K562 (cell line): ENCODE results near the gene VIM. TPM values are rescaled to one million over a fixed set of nuclear protein-coding genes. Genes with fewer than 3 reads are reported as not detected.

ENCODE experiments used
- GATA2 ChIP-seq: sonication (generic); formaldehyde crosslinking; IDR thresholded peaks from 2 replicates; pipeline ENCODE4 v1.4.0; 2020; ENCODE audit warnings: mild to moderate bottlenecking, missing genetic modification reagents
- HES1 ChIP-seq: fragments of 450-650 bp; IDR thresholded peaks from 2 replicates; pipeline ENCODE4 v1.6.1; 2016; ENCODE audit warnings: low read depth, mild to moderate bottlenecking, moderate library complexity
- HMG20A ChIP-seq: fragments of 450-650 bp; formaldehyde crosslinking; conservative IDR thresholded peaks from 2 replicates; pipeline ENCODE4 v1.4.0; 2020; ENCODE audit warnings: mild to moderate bottlenecking, mixed read lengths
- MAFK ChIP-seq: IDR thresholded peaks from 2 replicates; pipeline ENCODE4 v1.6.1; 2011; ENCODE audit warnings: low read length, improper control_type of control experiment
- NFATC3 ChIP-seq: fragments of 450-650 bp; IDR thresholded peaks from 2 replicates; pipeline ENCODE4 v1.6.1; 2017; ENCODE audit warnings: mild to moderate bottlenecking
- RBM15 ChIP-seq: fragments of 200-400 bp; formaldehyde crosslinking; IDR thresholded peaks from 2 replicates; pipeline ENCODE4 v1.6.1; 2018; ENCODE audit warnings: mild to moderate bottlenecking, low read length, moderate library complexity; ENCODE audit not compliant: insufficient read depth
- SMARCC2 ChIP-seq: fragments of 450-650 bp; IDR thresholded peaks from 2 replicates; pipeline ENCODE4 v1.6.1; 2017; ENCODE audit warnings: antibody characterized with exemption, moderate library complexity, mild to moderate bottlenecking, low read depth
- SP1 ChIP-seq: sonication (generic); formaldehyde crosslinking; IDR thresholded peaks from 2 replicates; pipeline ENCODE4 v1.8.1; 2022; ENCODE audit warnings: mild to moderate bottlenecking, missing genetic modification reagents
- SREBF1 ChIP-seq: fragments of 150-350 bp; IDR thresholded peaks from 2 replicates; pipeline ENCODE4 v1.6.1; 2014; ENCODE audit warnings: antibody characterized with exemption, low read depth, low read length, borderline replicate concordance
- ZNF140 ChIP-seq: fragments of 250-450 bp; sonication (Bioruptor Pico); IDR thresholded peaks from 2 replicates; pipeline ENCODE4 v1.8.0; 2021; ENCODE audit warnings: moderate library complexity, mild to moderate bottlenecking, inconsistent platforms
- ZNF184 ChIP-seq: sonication (generic); formaldehyde crosslinking; IDR thresholded peaks from 2 replicates; pipeline ENCODE4 v1.5.0; 2020; ENCODE audit warnings: missing genetic modification reagents
- ZNF316 ChIP-seq: fragments of 450-650 bp; IDR thresholded peaks from 2 replicates; pipeline ENCODE4 v1.6.1; 2016
- polyA plus RNA-seq, 8 experiments: library from polyadenylated mRNA; depleted of rRNA in 4 of 8; stranded (reverse) in 5 of 8; unstranded in 3 of 8; fragments of >200 nt; fragmentation: Nextera tagmentation in 2 of 8; fragmentation: Illumina TruSeq in 1 of 8; extraction: Ambion mirVana in 2 of 8; extraction: Trizol in 1 of 8; gene quantifications; 2 replicates each; pipeline versions ENCODE4 v1.2.1 to v1.2.3, GENCODE V29; 2011 to 2014; ENCODE audit warnings: inconsistent platforms in 1 of 8, missing spikeins in 1 of 8
- total RNA-seq, 7 experiments: library from RNA; depleted of rRNA in 6 of 7; stranded (reverse); fragments of >200 nt in 6 of 7; fragmentation: Illumina TruSeq in 2 of 7; extraction: Trizol in 2 of 7; gene quantifications; 2 replicates each; pipeline versions ENCODE4 v1.2.1 to v1.2.3, GENCODE V29; 2011 to 2021; ENCODE audit warnings: low replicate concordance in 1 of 7
- TF ChIP-seq, protein P1 (sequence below): fragments of 450-650 bp; formaldehyde crosslinking; IDR thresholded peaks from 2 replicates; pipeline ENCODE4 v1.4.0; 2020; ENCODE audit warnings: mild to moderate bottlenecking, moderate library complexity

VIM gene
- total and polyA plus RNA-seq, 9 of the 15 experiments (the other 6 are each of a cell fraction or from before 2014, with no cell fraction given) = 86.0 to 621 (median 383) TPM

- TF ChIP-seq ZNF140 (CRISPR knock-in tag) (no peak), MAFK (0 out of 2 replicates have a peak, but pooled peaks have one; percentile 12), GATA2 (CRISPR knock-in tag) (no peak), HES1 (no peak), ZNF316 (0 out of 2 replicates have a peak, but pooled peaks have one; percentile 43), NFATC3 (no peak), SMARCC2 (no peak), RBM15 (no peak), ZNF184 (CRISPR knock-in tag) (no peak), SREBF1 (no peak), HMG20A (CRISPR knock-in tag) (no peak), SP1 (CRISPR knock-in tag) (no peak)
- TF ChIP-seq, protein P1, sequence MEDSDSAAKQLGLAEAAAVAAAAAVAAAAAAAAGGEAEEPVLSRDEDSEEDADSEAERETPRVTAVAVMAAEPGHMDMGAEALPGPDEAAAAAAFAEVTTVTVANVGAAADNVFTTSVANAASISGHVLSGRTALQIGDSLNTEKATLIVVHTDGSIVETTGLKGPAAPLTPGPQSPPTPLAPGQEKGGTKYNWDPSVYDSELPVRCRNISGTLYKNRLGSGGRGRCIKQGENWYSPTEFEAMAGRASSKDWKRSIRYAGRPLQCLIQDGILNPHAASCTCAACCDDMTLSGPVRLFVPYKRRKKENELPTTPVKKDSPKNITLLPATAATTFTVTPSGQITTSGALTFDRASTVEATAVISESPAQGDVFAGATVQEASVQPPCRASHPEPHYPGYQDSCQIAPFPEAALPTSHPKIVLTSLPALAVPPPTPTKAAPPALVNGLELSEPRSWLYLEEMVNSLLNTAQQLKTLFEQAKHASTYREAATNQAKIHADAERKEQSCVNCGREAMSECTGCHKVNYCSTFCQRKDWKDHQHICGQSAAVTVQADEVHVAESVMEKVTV (CRISPR knock-in tag) = no peak
- TF ChIP-seq, all 486 proteins: peak for 3
Measured at GRCh38 chr10:17234431-17234945, 6.4 kb downstream of the VIM start (continued).
